Trophoblast cell (in vitro differentiated cells and primary cell): ENCODE results near the gene SDR9C7.
"Not testable (repeated sequence)": the region's sequence is repeated elsewhere in the genome, so short reads cannot be mapped to it uniquely, and the experiment has no call there.

Experiments
- DNase-seq, 2 donors: peaks; one replicate each; pipeline ENCODE4 v3.0.0-alpha.2; 2016
- H2AFZ ChIP-seq: 2 replicates; pipeline ENCODE4 v1.6.1; 2013; ENCODE audit warnings: low read length, moderate library complexity, mild to moderate bottlenecking; ENCODE audit not compliant: insufficient read depth, poor library complexity
- H2AK5ac ChIP-seq: 2 replicates; pipeline ENCODE4 v1.6.1; 2013; ENCODE audit warnings: mild to moderate bottlenecking, low read length
- H2BK120ac ChIP-seq: 2 replicates; pipeline ENCODE4 v1.6.1; 2013; ENCODE audit warnings: low read length, mild to moderate bottlenecking, moderate library complexity; ENCODE audit not compliant: insufficient read depth, poor library complexity
- H2BK12ac ChIP-seq: 2 replicates; pipeline ENCODE4 v1.6.1; 2013; ENCODE audit warnings: mild to moderate bottlenecking, low read length, moderate library complexity
- H2BK5ac ChIP-seq: 2 replicates; pipeline ENCODE4 v1.6.1; 2013; ENCODE audit warnings: low read length, low read depth, moderate library complexity, mild to moderate bottlenecking; ENCODE audit not compliant: poor library complexity
- H3K14ac ChIP-seq: 2 replicates; pipeline ENCODE4 v1.6.1; 2013; ENCODE audit warnings: mild to moderate bottlenecking, low read length
- H3K18ac ChIP-seq: 2 replicates; pipeline ENCODE4 v1.6.1; 2013; ENCODE audit warnings: mild to moderate bottlenecking, low read length
- H3K23ac ChIP-seq: 2 replicates; pipeline ENCODE4 v1.6.1; 2013; ENCODE audit warnings: low read length
- H3K27ac ChIP-seq: 2 replicates; pipeline ENCODE4 v1.5.1; 2013; ENCODE audit warnings: low read depth, mild to moderate bottlenecking, inconsistent platforms, low read length, moderate library complexity
- H3K27me3 ChIP-seq: 2 replicates; pipeline ENCODE4 v1.6.1; 2013; ENCODE audit warnings: inconsistent platforms, mild to moderate bottlenecking, low read length, moderate library complexity; ENCODE audit not compliant: insufficient read depth
- H3K36me3 ChIP-seq, 2 experiments: 1 replicate in 1 of 2; 2 replicates in 1 of 2; pipeline ENCODE4 v1.6.1; 2013; ENCODE audit warnings: low read length in 2 of 2, mild to moderate bottlenecking in 2 of 2, moderate library complexity in 1 of 2; ENCODE audit not compliant: insufficient read depth in 2 of 2, control insufficient read depth in 1 of 2
- H3K4ac ChIP-seq: 2 replicates; pipeline ENCODE4 v1.6.1; 2013; ENCODE audit warnings: low read depth, mild to moderate bottlenecking, low read length, moderate library complexity
- H3K4me1 ChIP-seq, 2 experiments: 1 replicate in 1 of 2; 2 replicates in 1 of 2; pipeline ENCODE4 v1.6.1; 2013; ENCODE audit warnings: low read length in 2 of 2, mild to moderate bottlenecking in 2 of 2, moderate library complexity in 1 of 2; ENCODE audit not compliant: insufficient read depth in 2 of 2, control insufficient read depth in 1 of 2
- H3K4me2 ChIP-seq: 2 replicates; pipeline ENCODE4 v1.6.1; 2013; ENCODE audit warnings: inconsistent platforms, mild to moderate bottlenecking, low read length, moderate library complexity
- H3K4me3 ChIP-seq: 2 replicates; pipeline ENCODE4 v1.5.1; 2013; ENCODE audit warnings: mild to moderate bottlenecking, low read depth, low read length, inconsistent platforms
- H3K79me1 ChIP-seq: one replicate; pipeline ENCODE4 v1.6.1; 2013; ENCODE audit warnings: low read length
- H3K79me2 ChIP-seq: 2 replicates; pipeline ENCODE4 v1.6.1; 2013; ENCODE audit warnings: low read length, mild to moderate bottlenecking; ENCODE audit not compliant: control insufficient read depth, insufficient read depth, poor library complexity
- H3K9ac ChIP-seq: 2 replicates; pipeline ENCODE4 v1.6.1; 2013; ENCODE audit warnings: mild to moderate bottlenecking, low read length
- H3K9me3 ChIP-seq: 2 replicates; pipeline ENCODE4 v1.6.1; 2013; ENCODE audit warnings: low read depth, mild to moderate bottlenecking, control low read depth, inconsistent platforms, low read length; ENCODE audit not compliant: insufficient read depth
- H4K12ac ChIP-seq: 2 replicates; pipeline ENCODE4 v1.6.1; 2013; ENCODE audit warnings: low read depth, mild to moderate bottlenecking, low read length, moderate library complexity
- H4K8ac ChIP-seq: 2 replicates; pipeline ENCODE4 v1.6.1; 2013; ENCODE audit warnings: low read depth, mild to moderate bottlenecking, low read length, moderate library complexity
- H4K91ac ChIP-seq: one replicate; pipeline ENCODE4 v1.6.1; 2013; ENCODE audit warnings: low read depth, mild to moderate bottlenecking, low read length, moderate library complexity
- WGBS: extraction: QIAGEN DNeasy Blood & Tissue Kit; methylation state at CpG from one replicate; pipeline ENCODE4 v1.1.7; 2013; ENCODE audit warnings: missing lambda C conversion rate; ENCODE audit not compliant: insufficient read length, insufficient coverage; ENCODE audit errors: extremely low coverage; 5-methylcytosine and 5-hydroxymethylcytosine counted together

Gene SDR9C7

GRCh38 chr12:56927281-56927680, 6.9 kb downstream of the SDR9C7 start:
- Histone ChIP-seq H3K27ac (no peak overlapping the region), H3K36me3 (no peaks in the 10 kb centered on the region), H3K4me1 (peaks cover 8 to 9% of the 10 kb centered on the region in 2 experiments), H3K4me3 (no peak overlapping the region), H3K79me2 (no peaks in the 10 kb centered on the region), H3K9ac (no peak overlapping the region), H3K79me1 (peaks cover 5% of the 10 kb centered on the region), H2AFZ (no peak overlapping the region), H3K9me3 (no peaks in the 10 kb centered on the region), H2BK120ac (no peak overlapping the region), H4K8ac (no peak overlapping the region), H3K27me3 (no peaks in the 10 kb centered on the region), H2BK5ac (no peak overlapping the region), H3K4ac (no peak overlapping the region), H2AK5ac (no peak overlapping the region), H3K18ac (no peak overlapping the region), H3K4me2 (no peak overlapping the region), H4K12ac (no peak overlapping the region), H4K91ac (no peak overlapping the region), H3K23ac (no peak overlapping the region), H2BK12ac (no peak overlapping the region), H3K14ac (no peak overlapping the region)
- no peak for DNase-seq
- WGBS = no CpG with 5 or more reads among the region's 4 CpGs

- Histone ChIP-seq H3K4me1 (no peaks in the 10 kb centered on the region), H3K9ac (no peak overlapping the region), H4K91ac (no peak overlapping the region), H3K18ac (no peak overlapping the region), H3K4me2 (no peak overlapping the region), H3K14ac (no peak overlapping the region), H2BK12ac (no peak overlapping the region), H2BK120ac (no peak overlapping the region), H3K27ac (no peak overlapping the region), H4K8ac (no peak overlapping the region), H2BK5ac (no peak overlapping the region), H3K9me3 (no peaks in the 10 kb centered on the region), H2AK5ac (no peak overlapping the region), H3K23ac (no peak overlapping the region), H3K4ac (no peak overlapping the region), H3K4me3 (no peak overlapping the region), H3K27me3 (no peaks in the 10 kb centered on the region), H2AFZ (no peak overlapping the region), H4K12ac (no peak overlapping the region), H3K79me1 (no peaks in the 10 kb centered on the region), H3K79me2 (no peaks in the 10 kb centered on the region), H3K36me3 (no peaks in the 10 kb centered on the region)
- no peak for DNase-seq
- WGBS = no CpG with 5 or more reads among the region's 1 CpG
Observed at GRCh38 chr12:56922031-56922430, 12.2 kb downstream of the SDR9C7 start.

- H3K23ac ChIP-seq = no peak overlapping the region
- no peak overlapping the region for H2BK120ac ChIP-seq
- WGBS = no CpG with 5 or more reads among the region's 1 CpG
- H4K12ac ChIP-seq = no peak overlapping the region
- no peak overlapping the region for H3K9ac ChIP-seq
- no peak overlapping the region for H2BK5ac ChIP-seq
- no peaks in the 10 kb centered on the region for H3K79me2 ChIP-seq
- no peak overlapping the region for H4K91ac ChIP-seq
- no peaks in the 10 kb centered on the region for H3K9me3 ChIP-seq
- DNase-seq = no peak
- no peak overlapping the region for H3K4me2 ChIP-seq
- H3K27me3 ChIP-seq = no peaks in the 10 kb centered on the region
- H2AK5ac ChIP-seq = no peak overlapping the region
- no peak overlapping the region for H4K8ac ChIP-seq
- no peak overlapping the region for H3K4me3 ChIP-seq
- no peaks in the 10 kb centered on the region for H3K36me3 ChIP-seq
- H3K79me1 ChIP-seq = no peaks in the 10 kb centered on the region
- no peak overlapping the region for H2BK12ac ChIP-seq
- H3K14ac ChIP-seq = no peak overlapping the region
- H3K4ac ChIP-seq = no peak overlapping the region
- H2AFZ ChIP-seq = no peak overlapping the region
- H3K27ac ChIP-seq = no peak overlapping the region
- no peak overlapping the region for H3K18ac ChIP-seq
- H3K4me1 ChIP-seq = no peaks in the 10 kb centered on the region
Observed at GRCh38 chr12:56921346-56921745, 12.9 kb downstream of the SDR9C7 start.

DNA sequence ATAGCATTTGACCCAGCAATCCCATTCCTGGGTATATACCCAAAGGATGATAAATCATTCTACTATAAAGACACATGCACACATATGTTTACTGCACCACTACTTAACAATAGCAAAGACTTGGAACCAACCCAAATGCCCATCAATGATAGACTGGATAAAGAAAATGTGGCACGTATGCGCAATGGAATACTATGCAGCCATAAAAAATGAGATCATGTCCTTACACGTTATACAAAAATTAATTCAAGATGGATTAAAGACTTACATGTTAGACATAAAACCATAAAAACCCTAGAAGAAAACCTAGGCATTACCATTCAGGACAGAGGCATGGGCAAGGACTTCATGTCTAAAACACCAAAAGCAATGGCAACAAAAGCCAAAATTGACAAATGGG, 16.1 kb downstream of the SDR9C7 start:
- H3K79me2 ChIP-seq, H3K4me2 ChIP-seq, H3K14ac ChIP-seq, H3K4ac ChIP-seq, H3K36me3 ChIP-seq, H3K18ac ChIP-seq, H2AK5ac ChIP-seq, H3K9me3 ChIP-seq, H3K27ac ChIP-seq, H3K4me1 ChIP-seq, H4K8ac ChIP-seq, H4K12ac ChIP-seq, H3K9ac ChIP-seq, DNase-seq, H3K4me3 ChIP-seq, H3K23ac ChIP-seq, H2AFZ ChIP-seq, H2BK5ac ChIP-seq, H2BK12ac ChIP-seq, H3K79me1 ChIP-seq, H2BK120ac ChIP-seq, H3K27me3 ChIP-seq, H4K91ac ChIP-seq: not testable (repeated sequence)
- WGBS = no CpG with 5 or more reads among the region's 3 CpGs
